Skeletal muscle satellite cell (primary cell): ENCODE measurements around the gene APMAP.

Experiments
- H3K27me3 ChIP-seq: 2 replicates; pipeline ENCODE4 v1.7.0; 2013; ENCODE audit warnings: low read length; ENCODE audit not compliant: control insufficient read depth, insufficient read depth
- H3K36me3 ChIP-seq: 2 replicates; pipeline ENCODE4 v1.7.0; 2013; ENCODE audit warnings: mild to moderate bottlenecking, control low read depth, low read length; ENCODE audit not compliant: insufficient read depth
- H3K4me1 ChIP-seq: 2 replicates; pipeline ENCODE4 v1.7.0; 2013; ENCODE audit warnings: low read length; ENCODE audit not compliant: control insufficient read depth, insufficient read depth
- H3K4me2 ChIP-seq: 2 replicates; pipeline ENCODE4 v1.7.0; 2013; ENCODE audit warnings: mild to moderate bottlenecking, low read length
- H3K4me3 ChIP-seq: 2 replicates; pipeline ENCODE4 v1.7.0; 2013; ENCODE audit warnings: low read length
- H3K9ac ChIP-seq: 2 replicates; pipeline ENCODE4 v1.7.0; 2013; ENCODE audit warnings: mild to moderate bottlenecking, low read depth, low read length, moderate library complexity
- H3K9me3 ChIP-seq: replicated peaks from 2 replicates; pipeline ENCODE4 v1.7.0; 2013; ENCODE audit warnings: mild to moderate bottlenecking, control low read depth, low read length

Gene APMAP

DNA sequence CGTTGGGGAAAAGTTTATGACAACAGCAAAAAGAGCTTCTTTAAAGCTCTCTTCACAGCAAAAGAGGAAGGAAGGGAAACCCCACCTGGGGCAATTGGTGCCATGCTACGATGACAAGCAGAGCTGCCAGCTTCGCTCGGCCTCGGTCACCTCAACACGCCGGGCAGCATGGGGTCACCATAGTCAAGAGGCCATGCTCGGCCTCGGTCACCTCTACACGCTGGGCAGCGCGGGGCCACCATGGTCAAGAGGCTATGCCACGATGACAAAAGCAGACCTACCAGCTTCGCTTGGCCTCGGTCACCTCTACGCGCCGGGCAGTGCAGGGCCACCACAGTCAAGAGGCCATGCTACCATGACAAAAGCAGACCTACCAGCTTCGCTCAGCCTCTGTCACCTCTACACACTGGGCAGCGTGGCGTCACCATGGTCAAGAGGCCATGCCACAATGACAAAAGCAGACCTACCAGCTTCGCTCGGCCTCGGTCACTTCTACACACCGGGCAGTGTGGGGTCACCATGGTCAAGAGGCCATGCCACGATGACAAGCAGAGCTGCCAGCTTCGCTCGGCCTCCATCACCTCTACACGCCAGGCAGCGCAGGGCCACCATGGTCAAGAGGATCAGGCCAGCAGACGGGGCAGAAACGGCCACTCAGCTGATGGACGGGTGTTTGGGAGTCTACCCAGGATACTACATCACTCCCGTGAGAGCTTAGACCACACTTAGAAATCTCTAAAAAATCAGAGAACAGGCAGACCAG is 12.1 kb downstream of the APMAP start:
- Histone ChIP-seq H3K9ac (no peak overlapping the region), H3K9me3 (peaks cover 9% of the 10 kb centered on the region), H3K4me3 (no peak overlapping the region), H3K4me2 (no peak overlapping the region), H3K36me3 (peaks cover 51% of the 10 kb centered on the region), H3K4me1 (no peaks in the 10 kb centered on the region), H3K27me3 (no peaks in the 10 kb centered on the region)

DNA sequence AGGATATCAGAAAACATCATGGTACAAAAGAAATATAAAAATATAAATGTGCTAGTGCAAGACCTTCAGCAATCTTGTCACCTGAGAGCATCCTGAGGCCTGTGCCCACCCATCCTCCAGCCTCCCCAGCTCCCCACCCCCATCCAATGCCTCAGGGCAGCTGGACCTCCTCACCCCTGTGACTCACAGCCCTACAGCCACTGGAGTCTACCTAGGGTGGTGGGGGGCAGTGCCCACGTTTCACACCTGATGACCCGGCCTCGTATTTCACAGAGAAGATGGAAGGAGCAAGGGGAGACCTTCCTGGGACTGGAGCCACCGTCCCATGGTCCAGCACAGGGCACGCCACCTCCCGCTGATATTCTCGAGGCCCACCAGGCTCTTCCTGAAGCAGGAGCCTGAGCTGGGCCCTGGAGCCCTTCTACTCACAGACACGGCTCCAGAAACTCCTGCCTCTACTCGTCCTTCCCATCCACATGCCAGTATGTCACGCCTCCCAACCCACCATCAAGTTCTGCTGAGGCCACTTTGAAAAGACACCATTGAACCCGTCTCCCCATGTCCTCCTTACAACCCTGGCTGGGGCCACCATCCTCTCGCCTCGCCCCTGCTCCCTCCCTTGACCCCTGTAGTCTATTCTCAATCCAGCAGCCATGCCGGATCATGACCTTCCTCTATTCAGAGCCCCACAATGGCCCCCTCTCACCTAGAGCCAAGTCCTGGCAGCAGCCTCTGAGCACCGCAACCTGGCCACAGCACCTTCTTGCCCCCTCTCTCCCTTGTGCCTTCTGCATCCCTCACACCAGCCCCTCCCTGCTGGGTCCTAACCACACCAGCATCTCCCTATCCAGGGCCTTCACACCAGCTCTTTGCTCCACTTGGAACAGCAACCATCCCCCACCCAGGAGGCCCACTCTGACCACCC is 13.3 kb downstream of the APMAP start:
- Histone ChIP-seq H3K36me3 (peaks cover 51% of the 10 kb centered on the region), H3K27me3 (no peaks in the 10 kb centered on the region), H3K4me3 (no peak overlapping the region), H3K4me1 (no peaks in the 10 kb centered on the region), H3K4me2 (no peak overlapping the region), H3K9ac (no peak overlapping the region), H3K9me3 (peaks cover 9% of the 10 kb centered on the region)

DNA sequence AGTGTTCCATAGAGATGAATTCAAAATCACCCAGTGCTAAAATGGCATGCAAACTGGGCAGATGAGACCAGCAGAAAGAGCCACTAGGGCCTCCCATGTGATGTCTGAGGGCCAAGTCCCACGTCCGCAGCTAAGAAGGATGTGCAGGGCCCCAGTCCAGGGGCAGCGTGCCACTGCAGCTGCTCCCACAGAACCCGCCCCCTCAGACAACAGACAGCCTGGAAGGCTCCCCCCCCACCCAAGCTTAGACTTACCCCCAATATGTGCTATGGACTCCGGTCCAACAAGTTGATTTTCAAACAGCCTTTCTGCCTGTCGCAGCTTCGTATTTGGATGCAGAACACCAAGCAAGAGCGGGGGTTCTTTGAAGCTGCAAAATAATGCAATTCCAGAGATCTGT is 14.0 kb downstream of the APMAP start:
- peaks cover 52% of the 10 kb centered on the region for H3K36me3 ChIP-seq
- peaks cover 9% of the 10 kb centered on the region for H3K9me3 ChIP-seq

DNA sequence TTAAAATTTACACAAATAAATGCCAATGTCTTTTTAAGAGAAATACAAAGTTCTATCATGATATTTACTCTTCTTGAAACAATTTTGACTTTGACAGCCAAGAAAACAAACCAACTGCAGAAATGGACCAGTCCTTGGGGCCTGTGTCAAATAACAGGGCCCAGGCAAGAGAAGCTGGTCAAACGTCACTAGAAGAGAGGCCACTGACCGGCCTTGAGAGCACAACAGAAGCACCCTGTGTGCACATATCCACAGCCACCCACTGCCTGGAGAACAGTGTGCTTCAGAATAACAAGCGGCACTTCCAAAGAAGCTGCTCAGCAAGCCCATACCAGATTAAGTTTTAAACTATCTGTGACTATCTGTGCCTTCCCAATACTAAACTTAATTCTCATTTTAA is 14.8 kb downstream of the APMAP start:
- H3K27me3 ChIP-seq, result no peaks in the 10 kb centered on the region
- no peak overlapping the region for H3K9ac ChIP-seq
- H3K4me3 ChIP-seq, result no peak overlapping the region
- no peaks in the 10 kb centered on the region for H3K4me1 ChIP-seq
- no peak overlapping the region for H3K4me2 ChIP-seq
- peaks cover 9% of the 10 kb centered on the region for H3K9me3 ChIP-seq
- peaks cover 53% of the 10 kb centered on the region for H3K36me3 ChIP-seq

More for the DNA sequence above, 14.0 kb downstream of the APMAP start:
- H3K4me1 ChIP-seq, result no peaks in the 10 kb centered on the region
- H3K9ac ChIP-seq, result no peak overlapping the region
- no peak overlapping the region for H3K4me2 ChIP-seq
- H3K27me3 ChIP-seq, result no peaks in the 10 kb centered on the region
- H3K4me3 ChIP-seq, result no peak overlapping the region

DNA sequence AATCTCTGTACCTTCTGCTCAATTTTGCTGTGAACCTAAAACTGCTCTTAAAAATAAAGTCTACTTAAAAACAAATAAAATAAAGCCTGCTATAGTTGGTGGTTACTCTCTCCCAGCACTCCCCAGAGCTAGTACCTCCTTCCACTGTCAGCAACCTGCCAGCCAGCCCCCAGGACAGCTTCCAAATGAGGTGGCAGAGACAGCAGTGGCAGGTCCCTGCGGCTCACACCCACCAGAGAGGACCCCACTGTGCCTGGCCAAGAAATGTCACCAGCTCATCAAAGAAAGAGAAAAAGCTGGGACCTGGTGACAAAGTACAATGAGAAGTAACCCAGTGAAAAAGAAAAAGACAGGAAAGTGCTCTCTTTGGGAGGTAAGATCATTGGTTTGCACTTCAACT is 15.2 kb downstream of the APMAP start:
- H3K36me3 ChIP-seq, result peaks cover 56% of the 10 kb centered on the region
- no peaks in the 10 kb centered on the region for H3K4me1 ChIP-seq
- no peaks in the 10 kb centered on the region for H3K27me3 ChIP-seq
- no peak overlapping the region for H3K4me2 ChIP-seq
- H3K9ac ChIP-seq, result no peak overlapping the region
- peaks cover 9% of the 10 kb centered on the region for H3K9me3 ChIP-seq
- H3K4me3 ChIP-seq, result no peak overlapping the region

DNA sequence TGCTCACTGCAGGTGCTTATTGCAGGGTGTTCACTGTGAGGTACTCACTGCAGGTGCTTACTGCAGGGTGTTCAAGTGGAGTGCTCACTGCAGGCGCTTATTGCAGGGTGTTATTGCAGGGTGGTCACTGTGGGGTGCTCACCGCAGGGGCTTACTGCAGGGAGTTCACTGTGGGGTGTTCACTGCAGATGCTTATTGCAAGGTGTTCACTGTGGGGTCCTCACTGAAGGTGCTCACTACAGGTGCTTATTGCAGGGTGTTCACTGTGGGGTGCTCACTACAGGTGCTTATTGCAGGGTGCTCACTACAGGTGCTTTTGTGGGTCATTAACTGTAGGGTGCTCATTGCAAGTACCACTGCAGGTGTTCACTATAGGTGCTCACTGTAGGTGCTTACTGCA is 20.2 kb downstream of the APMAP start:
- no peak overlapping the region for H3K4me3 ChIP-seq
- no peak overlapping the region for H3K9ac ChIP-seq
- no peaks in the 10 kb centered on the region for H3K27me3 ChIP-seq
- H3K36me3 ChIP-seq, result peaks cover 47% of the 10 kb centered on the region
- H3K4me2 ChIP-seq, result no peak overlapping the region
- no peaks in the 10 kb centered on the region for H3K4me1 ChIP-seq
- H3K9me3 ChIP-seq, result no peaks in the 10 kb centered on the region

DNA sequence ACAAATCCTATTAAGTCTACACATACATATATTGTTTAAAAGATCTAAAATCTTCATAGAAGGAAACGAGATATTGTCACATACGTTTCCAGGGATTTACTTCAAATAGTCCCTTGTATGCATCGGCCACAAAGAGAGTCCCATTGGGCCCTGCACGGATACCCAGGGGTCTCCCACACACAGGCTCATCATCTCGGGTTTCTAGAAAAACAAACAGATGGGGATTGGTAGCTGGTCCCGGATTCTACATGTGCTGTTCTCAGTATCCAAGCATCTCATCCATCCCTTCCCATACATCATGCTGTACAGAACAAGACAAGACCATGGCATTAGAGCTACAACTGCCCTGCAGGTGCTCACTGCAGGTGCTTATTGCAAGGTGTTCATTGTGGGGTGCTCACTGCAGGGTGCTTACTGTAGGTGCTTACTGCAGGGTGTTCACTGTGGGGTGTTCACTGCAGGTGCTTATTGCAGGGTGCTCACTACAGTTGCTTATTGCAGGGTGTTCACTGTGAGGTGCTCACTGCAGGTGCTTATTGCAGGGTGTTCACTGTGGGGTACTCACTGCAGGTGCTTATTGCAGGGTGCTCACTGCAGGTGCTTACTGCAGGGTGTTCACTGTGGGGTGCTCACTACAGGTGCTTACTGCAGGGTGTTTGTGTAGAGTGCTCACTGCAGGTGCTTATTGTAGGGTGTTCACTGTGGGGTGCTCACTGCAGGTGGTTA is 21.0 kb downstream of the APMAP start:
- Histone ChIP-seq H3K27me3 (no peaks in the 10 kb centered on the region), H3K9me3 (no peaks in the 10 kb centered on the region), H3K9ac (no peak overlapping the region), H3K4me1 (no peaks in the 10 kb centered on the region), H3K4me3 (no peak overlapping the region), H3K36me3 (peaks cover 44% of the 10 kb centered on the region), H3K4me2 (no peak overlapping the region)

DNA sequence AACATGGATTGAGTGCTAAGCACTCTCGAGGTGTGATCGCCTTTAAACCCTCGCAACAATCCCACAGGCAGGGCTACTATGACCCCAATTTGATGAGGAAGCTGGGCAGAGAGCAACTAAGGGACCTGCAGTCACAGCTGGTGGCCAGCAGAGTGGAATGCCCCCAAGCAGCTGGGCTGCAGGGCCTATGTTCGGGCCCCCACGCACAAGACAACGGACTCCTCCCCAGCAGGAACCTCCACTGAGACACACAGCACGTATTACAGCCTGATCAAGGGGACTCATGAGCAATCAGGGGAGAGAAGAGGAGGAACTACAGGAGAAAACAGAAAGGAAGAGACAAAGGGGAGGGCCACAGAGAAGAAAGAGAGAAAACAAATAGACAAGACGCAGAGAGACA is 21.8 kb downstream of the APMAP start:
- no peak overlapping the region for H3K4me3 ChIP-seq
- no peak overlapping the region for H3K4me2 ChIP-seq
- H3K9me3 ChIP-seq, result no peaks in the 10 kb centered on the region
- H3K36me3 ChIP-seq, result peaks cover 51% of the 10 kb centered on the region
- H3K27me3 ChIP-seq, result no peaks in the 10 kb centered on the region
- no peak overlapping the region for H3K9ac ChIP-seq
- H3K4me1 ChIP-seq, result no peaks in the 10 kb centered on the region

DNA sequence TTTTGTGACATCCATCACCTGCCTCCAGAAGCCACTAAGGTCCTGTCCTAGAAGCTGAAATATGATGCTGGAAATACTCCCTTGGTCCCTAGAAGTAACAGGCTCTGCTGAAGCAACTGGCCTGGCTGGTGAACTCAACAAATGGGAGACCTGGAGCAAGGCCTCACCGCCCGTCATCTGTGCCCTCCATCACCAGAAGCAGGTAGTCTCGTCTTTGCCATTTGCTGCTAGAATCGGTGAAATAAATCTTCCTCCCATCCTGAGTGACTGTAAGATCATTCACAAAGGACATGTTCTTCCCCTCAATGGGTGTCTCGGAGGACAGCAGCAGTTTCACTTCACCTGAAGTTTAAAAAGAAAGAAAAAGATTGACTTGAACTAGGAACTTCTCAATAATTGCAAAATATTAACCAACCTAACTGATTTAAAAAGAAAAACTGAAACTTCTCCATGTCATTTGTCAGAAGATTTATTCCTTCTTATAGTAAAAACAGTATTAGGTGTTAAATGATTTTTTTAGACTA is 22.5 kb downstream of the APMAP start:
- no peaks in the 10 kb centered on the region for H3K27me3 ChIP-seq
- no peak overlapping the region for H3K9ac ChIP-seq
- H3K36me3 ChIP-seq, result peaks cover 57% of the 10 kb centered on the region

DNA sequence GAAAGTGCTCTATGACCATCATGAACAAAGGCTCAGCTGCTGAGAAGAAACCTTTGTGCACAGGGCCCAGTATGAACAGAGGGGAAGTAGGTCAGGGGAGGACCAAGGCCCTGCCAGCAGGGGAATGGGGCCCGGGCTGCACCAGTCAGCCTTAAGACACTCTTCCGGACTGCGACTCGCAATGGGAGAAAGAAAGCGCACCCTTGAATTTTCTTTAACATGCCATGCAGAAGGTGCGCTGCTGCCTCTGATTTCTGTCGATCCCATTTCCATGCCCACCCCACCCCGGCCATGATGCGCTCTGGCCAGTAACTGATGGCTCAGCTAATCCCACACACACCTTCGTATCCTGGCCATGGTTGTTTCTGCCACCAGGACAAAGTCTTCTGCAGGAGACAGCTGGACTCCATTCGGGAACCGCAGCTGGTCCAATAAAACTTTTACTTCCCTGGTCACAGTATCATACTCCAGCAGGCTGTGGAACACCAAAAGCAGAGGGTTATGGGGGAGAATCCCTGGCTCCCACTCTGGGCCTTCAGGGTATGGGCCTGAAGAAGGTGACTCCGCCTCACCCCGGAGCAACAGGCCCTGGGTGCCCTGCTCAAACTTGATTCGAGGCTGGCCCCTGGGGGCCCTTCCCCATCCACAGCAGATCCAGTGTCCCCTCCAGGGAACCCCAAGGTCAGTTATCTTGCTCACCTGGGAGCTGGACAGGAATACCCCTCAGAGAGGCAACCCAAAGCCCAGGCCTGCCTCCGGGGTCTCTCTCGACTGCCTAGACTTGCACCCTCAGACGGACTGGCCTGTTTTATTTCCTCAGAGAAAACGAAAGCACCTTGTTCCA is 23.1 kb downstream of the APMAP start:
- Histone ChIP-seq H3K36me3 (peaks cover 64% of the 10 kb centered on the region), H3K4me2 (no peak overlapping the region), H3K27me3 (no peaks in the 10 kb centered on the region), H3K4me1 (no peaks in the 10 kb centered on the region), H3K4me3 (no peak overlapping the region), H3K9me3 (no peaks in the 10 kb centered on the region), H3K9ac (no peak overlapping the region)

More for the DNA sequence above, 22.5 kb downstream of the APMAP start:
- H3K4me2 ChIP-seq, result no peak overlapping the region
- no peaks in the 10 kb centered on the region for H3K4me1 ChIP-seq
- H3K4me3 ChIP-seq, result no peak overlapping the region
- no peaks in the 10 kb centered on the region for H3K9me3 ChIP-seq
